DOHH2 (cell line): ENCODE measurements around the gene CTNNA2.

ENCODE experiments used
- H3F3A ChIP-seq: fragments of 200-600 bp; sonication (generic), shearing (Covaris generic); 2 replicates; pipeline ENCODE4 v1.6.0; 2016; ENCODE audit warnings: antibody characterized with exemption, mild to moderate bottlenecking; ENCODE audit not compliant: control insufficient read depth, insufficient read depth
- H3K27ac ChIP-seq: fragments of 200-600 bp; sonication (generic); 2 replicates; pipeline ENCODE4 v1.5.1; 2014; ENCODE audit warnings: low read depth, mild to moderate bottlenecking, low read length, moderate library complexity
- H3K27me3 ChIP-seq: fragments of 200-600 bp; sonication (generic); 2 replicates; pipeline ENCODE4 v1.6.1; 2014; ENCODE audit warnings: mild to moderate bottlenecking, low read length, mixed read lengths; ENCODE audit not compliant: control insufficient read depth
- H3K36me3 ChIP-seq: fragments of 200-600 bp; sonication (generic); 2 replicates; pipeline ENCODE4 v1.6.1; 2014; ENCODE audit warnings: mild to moderate bottlenecking, low read length, moderate library complexity, mixed read lengths; ENCODE audit not compliant: control insufficient read depth
- H3K4me1 ChIP-seq: fragments of 200-600 bp; sonication (generic); 2 replicates; pipeline ENCODE4 v1.6.1; 2014; ENCODE audit warnings: mild to moderate bottlenecking, low read length, mixed read lengths; ENCODE audit not compliant: control insufficient read depth
- H3K4me2 ChIP-seq: fragments of 200-600 bp; sonication (generic); 2 replicates; pipeline ENCODE4 v1.6.0; 2014; ENCODE audit warnings: mild to moderate bottlenecking, low read length, moderate library complexity
- H3K4me3 ChIP-seq: fragments of 200-600 bp; sonication (generic); 2 replicates; pipeline ENCODE4 v1.5.1; 2014; ENCODE audit warnings: mild to moderate bottlenecking, low read length, mixed read lengths
- H3K79me2 ChIP-seq: fragments of 200-600 bp; sonication (generic); 2 replicates; pipeline ENCODE4 v1.6.1; 2014; ENCODE audit warnings: mild to moderate bottlenecking, low read length, mixed read lengths; ENCODE audit not compliant: control insufficient read depth
- H3K9me2 ChIP-seq: fragments of 200-600 bp; sonication (generic); replicated peaks from 2 replicates; pipeline ENCODE4 v1.6.1; 2014; ENCODE audit warnings: mild to moderate bottlenecking, low read length, mixed read lengths; ENCODE audit not compliant: control insufficient read depth
- H3K9me3 ChIP-seq: fragments of 200-600 bp; sonication (generic); 2 replicates; pipeline ENCODE4 v1.6.1; 2014; ENCODE audit warnings: antibody characterized with exemption, low read length, mixed read lengths; ENCODE audit not compliant: control insufficient read depth, insufficient read depth
- H4K20me1 ChIP-seq: fragments of 200-600 bp; sonication (generic); 2 replicates; pipeline ENCODE4 v1.6.0; 2014; ENCODE audit warnings: low read depth, mild to moderate bottlenecking, antibody characterized with exemption, low read length, moderate library complexity; ENCODE audit not compliant: control insufficient read depth, insufficient read depth
- CTCF ChIP-seq: fragments of 200-600 bp; sonication (generic); IDR thresholded peaks from one replicate; pipeline ENCODE4 v1.5.1; 2014; ENCODE audit warnings: antibody characterized with exemption, mild to moderate bottlenecking, low read depth, low read length; ENCODE audit not compliant: poor library complexity, severe bottlenecking
- EZH2phosphoT487 ChIP-seq: fragments of 200-600 bp; sonication (generic); IDR thresholded peaks from 2 replicates; pipeline ENCODE4 v1.6.1; 2017; ENCODE audit warnings: borderline replicate concordance, mild to moderate bottlenecking, antibody characterized with exemption, low read length, moderate library complexity, mixed read lengths

The CTNNA2 gene

GRCh38 chr2:80016171-80016570, 503.3 kb downstream of the CTNNA2 start:
- Histone ChIP-seq H4K20me1 (no peaks in the 10 kb centered on the region), H3K27ac (no peak overlapping the region), H3K9me2 (no peaks in the 10 kb centered on the region), H3K36me3 (no peaks in the 10 kb centered on the region), H3K4me1 (no peaks in the 10 kb centered on the region), H3K4me2 (no peak overlapping the region), H3K9me3 (no peaks in the 10 kb centered on the region; the same call in 1 of the 2 replicates), H3F3A (no peaks in the 10 kb centered on the region), H3K4me3 (no peak overlapping the region), H3K79me2 (no peaks in the 10 kb centered on the region), H3K27me3 (no peaks in the 10 kb centered on the region)
- no peak for TF ChIP-seq EZH2phosphoT487
- TF ChIP-seq CTCF, result no peak

GRCh38 chr2:80019571-80020460, 507.0 kb downstream of the CTNNA2 start:
- no peak for TF ChIP-seq CTCF
- no peak for TF ChIP-seq EZH2phosphoT487
- Histone ChIP-seq H3K9me3 (no peaks in the 10 kb centered on the region), H4K20me1 (no peaks in the 10 kb centered on the region), H3K4me2 (no peak overlapping the region), H3K27ac (no peak overlapping the region), H3K4me1 (no peaks in the 10 kb centered on the region), H3K27me3 (no peaks in the 10 kb centered on the region), H3K36me3 (no peaks in the 10 kb centered on the region), H3K4me3 (no peak overlapping the region), H3K9me2 (no peaks in the 10 kb centered on the region), H3K79me2 (no peaks in the 10 kb centered on the region), H3F3A (no peaks in the 10 kb centered on the region)

- H3K9me2 ChIP-seq, result no peaks in the 10 kb centered on the region
- H3K4me3 ChIP-seq, result no peak overlapping the region
- H4K20me1 ChIP-seq, result no peaks in the 10 kb centered on the region
- H3K27ac ChIP-seq, result no peak overlapping the region
- H3K4me2 ChIP-seq, result no peak overlapping the region
- no peaks in the 10 kb centered on the region for H3F3A ChIP-seq
- no peaks in the 10 kb centered on the region for H3K36me3 ChIP-seq
- H3K27me3 ChIP-seq, result no peaks in the 10 kb centered on the region
- H3K9me3 ChIP-seq, result no peaks in the 10 kb centered on the region
- no peaks in the 10 kb centered on the region for H3K4me1 ChIP-seq
- no peak for TF ChIP-seq CTCF
- TF ChIP-seq EZH2phosphoT487, result no peak
- H3K79me2 ChIP-seq, result no peaks in the 10 kb centered on the region
These were observed 509.2 kb downstream of the CTNNA2 start for GRCh38 chr2:80022018-80022417.
